ENCODE results near the gene EXOC4.
"Not testable (repeated sequence)": the region's sequence is repeated elsewhere in the genome, so short reads cannot be mapped to it uniquely, and the experiment has no call there.

The EXOC4 gene

DNA sequence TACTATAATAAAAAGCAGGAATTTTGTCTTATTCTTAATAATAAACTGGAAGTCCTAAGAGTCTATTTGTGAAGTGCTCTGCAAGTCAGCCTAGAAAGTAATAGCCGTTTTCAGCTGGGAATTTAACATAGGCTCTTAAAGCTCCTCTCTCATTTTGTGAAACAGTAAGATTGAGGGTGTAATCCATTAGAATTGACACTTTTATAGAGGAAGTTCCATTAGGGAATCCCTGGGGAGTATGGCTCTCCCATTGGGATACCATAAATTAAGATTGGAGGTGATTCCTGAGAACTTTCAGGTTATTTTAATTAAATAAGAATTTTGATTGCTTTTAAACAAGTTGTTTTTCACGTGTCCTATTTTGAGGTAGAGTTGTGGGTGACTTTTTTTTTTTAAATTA is 68.0 kb downstream of the EXOC4 start:
- DNase-seq = no peak

DNA sequence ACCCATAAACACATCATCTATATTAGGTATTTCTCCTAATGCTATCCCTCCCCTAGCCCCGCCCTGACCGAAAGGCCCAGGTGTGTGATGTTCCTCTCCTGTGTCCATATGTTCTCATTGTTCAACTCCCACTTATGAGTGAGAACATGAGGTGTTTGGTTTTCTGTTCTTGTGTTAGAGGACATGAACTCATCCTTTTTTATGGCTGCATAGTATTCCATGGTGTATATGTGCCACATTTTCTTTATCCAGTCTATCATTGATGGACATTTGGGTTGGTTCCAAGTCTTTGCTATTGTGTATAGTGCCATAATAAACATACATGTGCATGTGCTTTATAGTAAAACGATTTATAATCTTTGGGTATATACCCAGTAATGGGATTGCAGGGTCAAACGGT is 68.5 kb downstream of the EXOC4 start:
- not testable (repeated sequence) for DNase-seq

DNA sequence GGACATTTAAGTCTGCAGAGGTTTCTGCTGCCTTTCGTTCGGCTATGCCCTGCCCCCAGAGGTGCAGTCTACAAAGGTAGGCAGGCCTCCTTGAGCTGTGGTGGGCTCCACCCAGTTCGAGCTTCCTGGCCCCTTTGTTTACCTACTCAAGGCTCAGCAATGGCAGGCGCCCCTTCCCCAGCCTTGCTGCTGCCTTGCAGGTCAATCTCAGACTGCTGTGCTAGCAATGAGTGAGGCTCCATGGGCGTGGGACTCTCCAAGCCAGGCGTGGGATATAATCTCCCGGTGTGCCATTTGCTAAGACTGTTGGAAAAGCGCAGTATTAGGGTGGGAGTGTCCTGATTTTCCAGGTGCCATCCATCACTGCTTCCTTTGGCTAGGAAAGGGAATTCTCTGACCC is 73.9 kb downstream of the EXOC4 start:
- DNase-seq = not testable (repeated sequence)

DNA sequence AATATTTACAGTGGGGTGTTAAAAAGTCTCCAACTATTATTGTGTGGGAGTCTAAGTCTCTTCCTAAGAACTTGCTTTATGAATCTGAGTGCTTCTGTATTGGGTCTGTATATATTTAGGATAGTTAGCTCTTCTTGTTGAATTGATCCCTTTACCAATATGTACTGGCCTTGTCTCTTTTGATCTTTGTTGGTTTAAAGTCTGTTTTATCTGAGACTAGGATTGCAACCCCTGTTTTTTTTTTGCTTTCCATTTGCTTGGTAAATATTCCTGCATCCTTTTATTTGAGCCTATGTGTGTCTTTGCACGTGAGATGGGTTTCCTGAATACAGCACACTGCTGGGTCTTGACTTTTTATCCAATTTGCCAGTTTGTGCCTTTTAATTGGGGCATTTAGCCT is 75.1 kb downstream of the EXOC4 start:
- DNase-seq = not testable (repeated sequence)

DNA sequence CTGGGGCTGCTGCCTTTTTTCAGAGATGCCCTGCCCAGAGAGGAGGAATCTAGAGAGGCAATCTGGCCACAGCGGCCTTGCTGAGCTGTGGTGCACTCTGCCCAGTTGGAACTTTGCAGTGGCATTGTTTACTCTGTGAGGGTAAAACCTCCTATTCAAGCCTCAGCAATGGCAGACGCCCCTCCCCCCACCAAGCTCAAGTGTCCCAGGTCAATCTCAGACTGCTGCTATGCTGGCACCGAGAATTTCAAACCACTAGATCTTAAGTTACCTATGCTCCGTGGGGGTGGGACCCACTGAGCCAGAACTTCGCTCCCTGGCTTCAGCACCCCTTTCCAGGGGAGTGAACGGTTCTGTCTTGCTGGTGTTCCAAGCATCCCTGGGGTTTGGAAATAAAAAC is 77.2 kb downstream of the EXOC4 start:
- no peak for DNase-seq

DNA sequence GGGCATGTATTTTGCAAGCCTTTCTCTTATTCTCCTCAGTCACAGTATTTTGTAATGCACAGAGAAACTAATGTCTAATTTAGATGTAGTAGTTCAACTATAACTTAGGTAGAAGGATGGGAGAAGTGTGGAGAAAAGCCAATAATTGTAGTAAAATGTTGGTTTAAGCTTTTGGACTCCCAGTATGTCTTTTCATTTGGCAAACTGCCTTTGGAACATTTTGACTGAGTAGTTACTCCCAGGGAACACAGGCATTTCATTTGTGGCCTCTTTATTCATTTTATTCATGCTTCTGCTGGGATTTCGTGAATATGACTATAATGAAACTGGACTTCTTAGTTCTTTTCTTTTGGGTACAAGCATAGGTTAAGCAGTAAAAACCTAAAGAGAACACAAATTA is 79.0 kb downstream of the EXOC4 start:
- no peak for DNase-seq

DNA sequence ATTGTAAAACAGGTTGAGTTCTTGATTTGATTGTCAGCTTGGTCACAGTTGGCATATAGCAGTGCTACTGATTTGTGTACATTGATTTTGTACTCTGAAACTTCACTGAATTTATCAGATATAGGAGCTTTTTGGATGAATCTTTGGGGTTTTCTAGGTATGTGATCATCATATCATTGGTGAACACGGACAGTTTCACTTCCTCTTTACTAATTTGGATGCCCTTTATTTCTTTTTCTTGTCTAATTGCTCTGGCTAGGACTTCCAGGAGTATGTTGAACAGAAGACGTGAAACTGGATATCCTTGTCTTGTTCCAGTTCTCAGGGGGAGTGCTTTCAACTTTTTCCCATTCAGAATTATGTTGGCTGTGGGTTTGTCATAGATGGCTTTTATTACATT is 86.9 kb downstream of the EXOC4 start:
- DNase-seq = no peak

DNA sequence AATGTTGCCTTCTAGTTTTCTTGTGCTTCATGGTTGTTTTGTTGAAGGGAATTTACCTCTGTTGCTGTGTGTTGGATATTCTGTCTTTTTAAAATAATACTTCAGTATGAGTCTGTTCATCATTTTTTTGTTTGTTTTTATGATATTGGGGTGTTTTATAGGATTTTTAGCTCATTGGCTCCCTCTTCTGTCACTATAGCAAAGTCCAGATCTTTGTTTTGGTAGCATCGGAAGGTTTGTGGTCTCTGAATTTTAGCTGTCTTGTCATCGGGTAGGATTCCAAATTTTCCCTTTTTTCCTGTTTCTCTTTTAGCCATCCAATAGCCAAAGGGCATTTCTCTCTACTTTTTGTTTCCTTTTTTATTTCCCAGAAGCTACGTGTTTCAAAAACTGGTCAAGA is 91.4 kb downstream of the EXOC4 start:
- no peak for DNase-seq

DNA sequence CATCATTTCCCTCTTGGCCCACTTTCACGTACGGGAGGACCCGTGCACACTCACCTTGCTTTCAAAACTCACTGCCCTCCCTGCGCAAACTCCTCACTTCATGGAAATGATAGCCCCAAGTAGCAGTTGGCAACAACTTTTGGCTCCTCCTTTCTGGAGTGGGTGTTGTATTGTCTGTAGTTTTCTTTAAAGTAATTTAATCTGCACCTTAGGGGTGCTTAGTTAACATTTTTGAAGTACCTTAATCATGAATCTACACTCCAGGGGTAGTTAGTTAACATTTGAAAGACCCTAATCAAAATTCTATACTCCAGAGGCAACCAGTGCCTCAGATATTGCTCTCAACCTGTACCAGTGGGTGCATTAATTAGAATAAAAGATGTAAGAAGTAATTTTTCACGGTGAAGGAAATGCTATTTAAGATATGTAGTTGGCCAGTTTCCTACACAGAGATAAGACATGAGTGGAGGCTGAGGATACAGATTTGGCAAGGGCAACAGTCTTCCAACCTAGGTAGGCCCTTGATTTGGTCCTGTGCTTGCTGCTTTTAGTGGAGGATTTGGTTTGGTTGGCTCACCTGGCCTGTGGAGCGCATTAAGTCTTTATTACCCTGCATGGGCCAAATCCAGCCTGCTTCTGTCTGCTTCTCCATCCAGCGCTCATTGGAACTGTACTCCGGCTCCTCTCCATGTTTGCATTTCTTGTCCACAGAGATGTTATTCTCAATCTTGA is 93.0 kb downstream of the EXOC4 start:
- no peak for DNase-seq

DNA sequence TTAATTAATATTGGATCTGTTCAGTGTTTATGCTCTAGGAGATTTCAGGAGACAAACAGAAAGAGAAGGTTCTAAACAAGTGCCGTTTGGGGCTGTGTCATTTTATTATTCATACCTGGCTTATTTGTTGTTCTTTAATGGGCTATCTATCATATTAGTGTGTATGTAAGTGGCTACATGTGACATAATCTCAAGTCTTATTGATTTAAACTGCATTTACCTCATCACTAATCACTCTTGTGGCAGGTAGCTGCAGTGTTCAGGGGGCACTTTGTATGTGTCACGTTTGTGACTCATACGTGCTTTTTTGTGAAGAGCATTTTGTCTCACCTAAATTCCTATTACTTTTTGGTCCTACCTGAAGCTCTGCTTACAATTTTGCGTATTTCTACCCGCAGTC is 95.4 kb downstream of the EXOC4 start:
- DNase-seq = no peak

DNA sequence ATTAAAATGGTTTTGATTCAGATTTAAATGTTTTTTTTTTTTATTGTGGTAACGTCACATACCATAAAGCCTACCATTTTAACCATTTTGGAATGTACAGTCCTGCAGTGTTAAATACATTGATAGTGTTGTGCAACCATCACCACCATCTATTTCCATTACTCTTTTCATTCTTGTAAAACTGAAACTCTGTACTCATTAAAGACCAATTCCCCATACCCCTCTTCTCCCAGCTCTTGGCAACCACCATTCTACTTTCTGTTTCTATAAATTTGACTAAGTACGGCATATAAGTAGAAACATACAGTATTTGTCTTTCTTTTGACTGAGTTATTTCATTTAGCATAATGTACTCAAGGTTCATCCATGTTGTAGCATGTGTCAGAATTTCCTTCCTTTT is 96.2 kb downstream of the EXOC4 start:
- DNase-seq = no peak

DNA sequence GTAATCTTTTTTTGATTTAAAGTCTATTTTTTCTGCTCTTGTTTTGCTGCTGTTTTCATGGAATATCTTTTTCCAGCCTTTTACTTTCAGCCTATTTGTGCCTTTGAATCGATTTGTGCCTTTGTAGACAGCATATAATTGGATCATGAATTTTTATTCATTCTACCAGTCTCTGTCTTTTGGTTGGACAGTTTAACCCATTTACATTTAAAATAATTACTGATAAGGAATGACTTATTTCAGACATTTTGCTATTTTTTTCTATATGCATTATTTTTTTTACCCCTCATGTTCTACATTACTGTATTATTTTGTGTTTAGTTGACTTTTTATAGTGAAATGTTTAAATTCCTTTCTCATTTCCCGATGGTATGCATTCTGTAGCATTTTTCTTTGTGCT is 99.6 kb downstream of the EXOC4 start:
- no peak for DNase-seq

DNA sequence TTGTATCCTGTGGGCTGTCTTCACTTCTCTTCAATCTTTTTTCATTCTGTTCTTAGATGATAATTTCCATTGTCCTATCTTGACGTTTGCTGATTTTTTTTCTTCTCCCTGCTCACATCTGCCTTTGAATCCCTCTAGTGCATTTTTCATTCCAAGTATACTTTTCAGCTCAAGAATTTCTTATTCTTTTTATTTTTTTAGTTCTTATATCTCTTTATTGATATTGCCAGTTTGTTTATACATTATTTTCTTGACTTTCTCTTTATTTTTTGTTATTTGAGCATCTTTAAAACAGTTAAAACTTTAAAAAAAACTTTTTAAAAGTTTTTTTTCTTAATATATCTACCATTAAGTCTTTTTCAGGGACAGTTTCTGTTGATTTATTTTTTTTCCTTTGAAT is 100.9 kb downstream of the EXOC4 start:
- DNase-seq = no peak

DNA sequence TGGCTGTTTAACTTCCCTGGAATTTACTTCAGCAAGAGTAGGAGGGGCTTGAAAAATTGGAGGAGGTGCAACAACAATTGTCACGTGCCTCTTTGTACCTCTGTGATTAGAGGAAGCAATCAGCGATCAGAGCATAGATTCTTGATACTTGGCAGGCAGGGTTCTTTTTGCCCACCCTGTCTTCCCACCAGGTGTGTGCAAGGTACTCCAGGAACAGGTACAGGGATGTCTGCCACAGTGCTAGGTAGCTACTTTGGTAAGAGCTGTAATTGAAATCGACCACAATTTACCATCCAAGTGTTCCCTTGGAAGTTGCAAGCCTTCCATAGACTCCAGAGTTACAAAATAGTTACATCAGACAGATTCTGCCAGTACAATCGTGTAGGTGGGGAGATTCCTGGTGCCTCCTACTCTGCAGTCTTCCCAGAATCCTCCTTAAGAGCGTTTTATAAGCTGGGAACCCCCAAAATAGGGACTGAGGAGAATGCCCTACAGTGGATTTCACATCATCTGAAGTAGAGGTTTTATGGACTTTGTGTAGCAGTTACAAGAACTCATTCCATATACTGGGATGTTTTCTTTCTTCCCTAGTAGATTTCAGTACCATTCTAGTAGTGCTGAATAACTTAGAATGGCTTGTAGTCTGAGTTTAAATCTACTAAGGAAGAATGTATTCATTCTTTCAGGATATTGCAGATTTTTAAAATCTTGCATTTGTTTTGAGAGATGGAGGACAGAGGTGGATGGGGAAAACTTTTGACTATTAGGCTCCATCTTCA is 101.9 kb downstream of the EXOC4 start:
- no peak for DNase-seq

DNA sequence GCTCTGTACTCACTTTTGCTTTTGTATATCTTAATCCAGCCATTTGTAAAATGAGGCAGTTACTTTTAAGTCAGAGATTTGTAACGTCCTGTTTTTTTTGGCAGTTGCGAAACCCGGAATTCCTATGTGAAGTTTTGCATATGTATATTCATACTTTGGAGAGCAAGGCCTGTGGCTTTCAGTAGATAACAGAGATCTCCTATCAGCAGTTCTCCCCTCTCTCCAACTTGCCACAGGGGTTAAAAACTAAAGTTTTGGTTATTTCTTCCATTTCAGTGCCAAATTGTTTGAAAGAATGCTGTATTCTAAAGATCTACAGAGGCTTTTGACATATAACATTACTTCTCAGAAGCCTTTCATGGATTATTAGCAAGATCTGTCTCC is 102.4 kb downstream of the EXOC4 start:
- DNase-seq = no peak

DNA sequence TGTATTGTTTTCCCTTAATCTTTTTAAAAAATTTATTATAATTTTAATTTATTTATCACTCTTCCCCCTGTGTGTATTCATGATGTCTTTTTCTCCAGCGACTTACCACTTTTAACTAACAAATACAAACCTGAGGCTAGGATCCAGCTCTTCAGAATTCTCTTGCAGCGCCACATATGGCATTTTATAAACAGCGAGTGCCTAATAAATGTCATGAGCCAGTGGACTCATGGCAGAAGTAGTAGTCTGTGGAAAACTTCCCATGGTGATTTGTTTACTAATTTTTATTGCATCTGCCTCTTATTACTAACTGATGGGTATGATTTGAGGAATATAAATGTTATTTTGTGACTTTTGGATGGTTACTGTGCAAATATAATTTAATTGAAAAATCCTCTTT is 102.9 kb downstream of the EXOC4 start:
- no peak for DNase-seq

DNA sequence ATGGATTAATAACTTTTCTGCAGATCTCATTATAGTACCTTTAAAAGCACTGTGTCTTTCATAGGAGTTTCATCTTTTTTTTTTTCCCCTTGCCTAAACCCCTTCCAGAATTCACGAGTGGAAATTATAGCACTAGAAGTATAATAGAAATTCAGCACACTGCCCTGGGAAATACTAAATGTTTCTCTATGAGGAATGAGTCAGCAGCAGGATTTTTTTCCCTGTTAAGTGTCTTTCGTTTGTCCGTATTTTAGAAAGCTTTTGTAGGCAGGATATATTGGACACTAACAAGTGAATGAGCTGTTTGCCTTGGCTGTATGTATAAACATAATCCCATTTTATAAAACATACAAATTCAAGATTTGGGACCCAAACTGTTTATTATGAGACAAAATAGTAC is 105.8 kb downstream of the EXOC4 start:
- no peak for DNase-seq

DNA sequence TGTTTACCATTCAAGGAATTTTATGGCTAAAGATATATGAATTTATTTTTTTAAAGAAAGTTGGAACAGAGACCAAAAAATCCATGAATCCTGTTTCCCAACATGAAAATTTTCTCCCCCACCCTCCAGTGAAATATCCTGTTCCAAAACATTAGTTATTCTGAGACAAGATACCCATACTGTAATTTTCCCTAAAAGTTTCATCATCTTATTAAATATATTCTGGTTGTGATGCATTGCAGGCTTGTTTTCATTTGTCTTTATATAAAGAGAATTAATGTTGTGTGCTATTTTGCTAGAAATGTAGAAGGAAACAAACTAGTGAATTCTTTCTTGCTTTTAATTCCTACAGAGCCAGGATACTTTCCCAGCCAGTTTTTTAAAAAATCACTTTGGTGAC is 106.6 kb downstream of the EXOC4 start:
- no peak for DNase-seq

DNA sequence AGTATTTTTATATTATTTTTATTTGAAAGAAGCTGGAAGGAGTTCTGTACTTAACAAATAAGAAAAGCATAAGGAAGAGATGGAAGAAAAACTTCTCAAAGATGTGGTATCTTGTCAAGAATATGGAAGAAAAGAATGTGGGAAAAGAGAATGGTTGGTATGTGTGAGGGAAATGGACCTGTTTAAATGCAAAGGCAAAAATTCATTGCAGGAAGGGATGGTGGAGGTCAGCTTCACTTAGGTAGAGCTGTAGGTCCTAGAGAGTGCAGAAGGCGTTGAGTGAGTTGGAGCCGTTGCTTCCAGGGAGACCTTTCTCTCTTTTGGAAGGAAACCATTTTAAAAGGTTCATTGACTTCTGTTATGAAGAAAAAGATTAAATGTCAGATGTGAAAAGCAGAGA is 107.3 kb downstream of the EXOC4 start:
- DNase-seq = no peak

DNA sequence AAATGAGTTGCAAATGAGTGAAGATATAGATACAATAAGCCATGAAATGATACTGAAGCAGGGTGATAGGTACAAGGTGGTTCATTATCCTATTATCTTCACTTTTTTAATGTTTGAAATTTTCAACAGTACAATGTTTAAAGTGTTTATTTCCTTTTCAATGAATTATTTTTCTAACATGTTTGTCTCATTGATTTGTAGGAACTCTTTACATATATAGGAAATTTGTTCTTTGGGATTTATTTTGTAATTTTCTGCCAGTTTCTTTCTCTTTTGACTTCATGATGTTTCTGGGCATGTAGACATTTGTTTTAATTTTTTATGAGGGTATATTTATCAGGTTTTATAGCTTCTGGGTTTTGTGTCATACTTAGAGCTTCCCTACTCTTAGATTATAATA is 108.9 kb downstream of the EXOC4 start:
- DNase-seq = no peak

DNA sequence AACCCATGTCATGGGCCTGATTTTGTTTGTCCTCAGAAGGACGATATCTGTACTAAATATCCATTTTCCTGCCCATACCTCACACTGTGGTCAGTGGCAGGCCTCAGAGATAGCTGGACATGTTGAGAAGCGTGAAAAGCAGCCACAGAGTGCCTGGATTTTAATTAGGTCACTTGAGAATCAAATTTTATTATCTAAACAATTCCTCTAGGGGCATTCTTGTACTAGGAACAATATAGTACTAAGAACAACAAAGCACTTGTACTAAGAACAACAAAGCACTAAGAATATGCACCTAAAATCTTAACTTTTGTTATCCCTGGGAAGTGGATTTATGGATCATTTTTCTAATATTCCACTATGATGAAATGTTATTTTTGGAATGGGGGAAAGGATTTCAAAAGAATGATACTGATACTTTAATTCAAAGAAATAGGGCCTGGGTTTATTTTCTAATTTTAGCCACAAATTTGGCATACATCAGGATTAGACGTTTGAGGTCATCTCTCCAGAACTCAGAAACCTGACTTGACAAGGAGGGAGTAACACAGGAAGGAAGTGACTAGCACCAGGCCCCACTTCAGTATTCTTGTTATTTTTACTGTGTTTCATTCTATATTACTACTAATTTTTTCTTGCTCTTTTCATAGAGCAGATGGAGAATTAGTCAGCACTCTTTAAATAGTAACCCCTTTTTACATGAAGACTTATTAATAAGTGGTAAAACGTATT is 112.2 kb downstream of the EXOC4 start:
- no peak for DNase-seq

DNA sequence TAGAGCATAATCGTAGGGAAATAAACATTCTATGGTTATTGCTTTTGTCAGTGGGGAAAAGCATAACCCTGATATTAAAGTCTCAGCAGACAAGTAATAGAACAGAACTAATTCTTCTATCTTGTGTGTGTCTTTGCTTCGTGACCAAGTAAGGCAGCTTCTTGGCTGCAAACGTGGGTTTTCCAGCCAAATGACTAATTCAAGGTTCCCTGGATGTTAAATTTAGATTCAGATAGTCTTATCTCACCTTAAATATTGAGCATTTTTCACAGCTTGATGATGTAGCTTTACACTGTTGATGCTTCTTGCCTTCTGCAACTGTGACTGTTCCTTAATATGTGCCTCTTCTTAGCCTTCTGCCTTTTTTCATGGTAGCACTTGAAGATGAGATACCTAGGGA is 113.0 kb downstream of the EXOC4 start:
- no peak for DNase-seq

DNA sequence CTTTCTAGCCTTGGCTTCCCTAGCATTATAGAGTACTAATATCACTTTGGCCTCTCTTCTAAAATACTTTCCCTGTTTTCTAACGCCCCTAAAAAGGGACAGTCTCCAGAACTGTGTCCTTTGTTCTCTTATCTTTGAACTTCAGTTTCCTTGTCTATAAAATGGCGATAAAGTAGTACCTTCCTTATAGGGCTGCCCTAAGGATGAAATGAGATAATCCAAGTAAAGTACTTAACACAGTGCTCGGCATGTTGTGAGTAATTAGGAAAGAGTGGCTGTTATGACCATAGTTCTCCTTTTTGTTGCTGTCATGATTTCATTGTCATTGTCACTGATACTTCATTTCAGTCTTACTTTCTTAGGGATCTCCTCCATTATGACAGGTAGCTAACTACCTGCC is 114.7 kb downstream of the EXOC4 start:
- no peak for DNase-seq

DNA sequence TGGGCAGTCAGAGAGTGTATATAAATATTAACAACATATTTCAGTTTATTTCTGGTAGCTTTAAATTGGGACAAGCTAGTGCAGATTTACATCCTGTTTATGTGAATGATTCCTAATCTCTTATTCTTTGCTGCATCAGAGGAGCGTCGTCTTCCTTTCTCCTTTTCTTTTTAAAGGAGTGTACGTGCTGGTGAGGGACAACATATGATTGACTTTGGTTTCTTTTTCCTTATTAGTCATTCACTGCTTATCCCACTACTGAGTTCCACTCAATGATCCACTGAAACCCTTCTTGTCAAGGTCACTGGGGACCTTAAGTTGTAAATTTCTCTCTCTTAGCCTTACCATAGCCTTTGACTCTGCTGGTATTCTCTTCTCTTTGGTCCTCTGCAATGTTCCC is 116.3 kb downstream of the EXOC4 start:
- DNase-seq = no peak

Data from activated gamma-delta T cell treated with Interleukin-2 at 50 U/mL for 16 hours (primary cell).